CD4-positive, alpha-beta T cell treated with Interleukin-15 for 4 hours (primary cell): ENCODE measurements around the gene OR51E2.
"Not testable (repeated sequence)": the region's sequence is repeated elsewhere in the genome, so short reads cannot be mapped to it uniquely, and the experiment has no call there.

Experiments
- DNase-seq: peaks from one replicate; pipeline ENCODE4 v3.0.0-alpha.2; 2020; ENCODE audit warnings: low spot score

OR51E2 gene, protein sequence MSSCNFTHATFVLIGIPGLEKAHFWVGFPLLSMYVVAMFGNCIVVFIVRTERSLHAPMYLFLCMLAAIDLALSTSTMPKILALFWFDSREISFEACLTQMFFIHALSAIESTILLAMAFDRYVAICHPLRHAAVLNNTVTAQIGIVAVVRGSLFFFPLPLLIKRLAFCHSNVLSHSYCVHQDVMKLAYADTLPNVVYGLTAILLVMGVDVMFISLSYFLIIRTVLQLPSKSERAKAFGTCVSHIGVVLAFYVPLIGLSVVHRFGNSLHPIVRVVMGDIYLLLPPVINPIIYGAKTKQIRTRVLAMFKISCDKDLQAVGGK

DNA sequence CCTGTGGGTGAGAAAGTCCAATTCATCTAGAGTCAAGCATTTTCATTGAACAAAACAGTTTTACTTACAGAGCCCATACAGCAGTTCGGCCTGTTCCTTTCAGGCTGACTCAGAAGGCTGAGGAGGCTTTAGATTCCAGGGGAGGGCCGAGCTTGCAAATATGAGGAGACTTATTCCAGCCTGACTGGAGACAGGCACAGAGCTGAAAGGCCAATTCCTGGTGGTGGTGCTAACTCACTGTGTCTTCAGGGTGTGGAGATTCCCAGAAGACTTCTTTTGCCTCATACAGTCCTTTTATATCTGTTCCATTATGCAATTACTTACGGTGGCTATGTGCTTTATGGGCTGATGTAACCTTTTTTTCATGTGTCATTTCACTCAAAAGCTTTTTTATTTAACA, at the start of gene OR51E2:
Gene OR51E2, minus strand, starts transcription at position 269 of the 400 bp plus-strand sequence. CDS start 15,142 bp downstream, outside the sequence.
- DNase-seq = no peak

DNA sequence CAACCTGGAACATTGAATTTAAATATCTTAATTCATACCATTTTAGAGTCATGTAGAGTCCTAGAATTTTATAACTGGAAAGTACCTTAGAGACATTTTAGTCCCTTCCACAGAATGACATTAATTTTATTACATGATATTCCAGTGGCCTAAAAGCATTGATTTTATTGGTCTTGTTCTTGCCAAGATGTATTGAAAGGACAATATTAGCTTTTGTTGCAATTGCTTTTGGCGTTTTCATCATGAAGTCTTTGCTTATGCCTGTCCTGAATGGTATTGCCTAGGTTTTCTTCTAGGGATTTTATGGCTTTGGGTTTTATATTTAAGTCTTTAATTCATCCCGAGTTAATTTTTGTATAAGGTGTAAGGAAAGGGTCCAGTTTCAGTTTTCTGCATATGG, 43.1 kb upstream of the OR51E2 start:
- no peak for DNase-seq

DNA sequence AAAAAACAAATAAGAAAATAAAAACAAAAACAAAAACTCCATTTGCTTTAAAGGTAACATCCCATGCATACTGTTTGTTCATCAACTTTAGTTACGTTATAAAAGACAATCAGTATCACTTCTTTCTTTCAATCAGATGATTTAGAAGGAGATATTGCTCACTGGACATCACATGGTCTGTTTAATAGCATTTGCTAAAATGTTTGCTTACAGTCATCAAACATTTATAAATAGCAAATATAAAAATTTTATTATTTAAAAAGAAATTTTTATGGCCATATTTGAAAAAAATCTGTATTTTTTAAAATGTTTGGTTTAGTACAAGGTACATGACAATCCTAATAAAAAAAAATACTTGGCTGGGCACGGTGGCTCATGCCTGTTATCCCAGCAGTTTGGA, 29.5 kb upstream of the OR51E2 start:
- DNase-seq = no peak

DNA sequence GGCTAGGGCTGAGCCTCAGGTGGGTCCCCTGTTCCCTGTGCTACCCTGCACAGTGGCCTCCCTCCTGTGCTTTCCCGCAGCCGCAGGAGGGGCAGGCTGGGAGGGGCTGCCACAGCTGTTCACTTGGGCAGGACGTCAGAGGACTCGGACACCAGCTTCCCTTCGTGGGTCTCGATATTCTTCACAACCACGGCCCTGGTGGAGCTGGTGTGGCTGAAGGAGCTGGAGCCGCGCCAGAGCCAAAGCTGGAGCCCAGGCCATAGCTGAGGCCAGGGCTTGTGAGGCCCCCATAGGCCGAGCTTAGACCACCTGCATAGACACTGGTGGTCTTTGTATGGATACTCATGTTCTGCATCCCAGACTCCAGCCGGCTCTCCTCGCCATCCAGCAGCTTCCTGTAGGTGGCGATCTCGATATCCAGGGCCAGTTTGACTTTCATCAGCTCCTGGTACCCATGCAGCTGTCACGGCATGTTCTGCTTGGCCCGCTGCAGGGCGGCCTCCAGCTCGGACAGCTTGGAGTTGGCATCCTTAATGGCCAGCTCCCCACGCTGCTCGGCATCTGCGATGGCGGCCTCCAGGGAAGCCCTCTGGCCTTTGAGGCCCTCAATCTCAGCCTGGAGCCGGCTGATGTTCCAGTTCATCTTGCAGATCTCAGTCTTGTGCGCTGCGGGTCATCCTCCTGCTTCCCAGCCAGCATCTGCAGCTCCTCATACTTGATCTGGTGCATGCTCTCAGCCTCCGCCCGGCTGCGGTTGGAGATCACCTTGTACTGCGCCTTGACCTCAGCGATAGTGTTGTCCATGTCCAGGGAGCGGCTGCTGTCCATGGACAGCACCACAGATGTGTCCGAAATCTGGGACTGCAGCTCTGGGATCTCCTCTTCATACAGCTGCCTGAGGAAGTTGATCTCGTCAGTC, 25.2 kb upstream of the OR51E2 start:
- DNase-seq = not testable (repeated sequence)

DNA sequence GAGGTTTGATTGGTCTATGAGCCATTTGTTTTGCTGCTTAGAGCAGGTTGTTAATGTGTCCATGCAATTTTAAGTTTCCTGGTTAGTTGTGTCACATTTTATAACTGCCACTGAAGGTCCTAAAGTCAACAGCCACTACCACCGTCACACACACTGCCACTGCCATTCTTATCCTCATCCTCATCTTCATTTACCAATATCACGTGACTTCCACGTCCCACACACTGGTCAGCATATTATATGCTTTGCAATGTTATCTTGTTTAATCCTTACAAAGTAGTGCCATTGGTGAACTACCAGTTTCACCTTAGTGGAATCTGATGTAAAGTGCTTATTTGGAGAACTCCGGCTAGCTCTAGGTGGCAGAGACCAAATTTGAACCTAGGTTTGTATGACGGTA, 16.6 kb upstream of the OR51E2 start:
- DNase-seq = no peak

DNA sequence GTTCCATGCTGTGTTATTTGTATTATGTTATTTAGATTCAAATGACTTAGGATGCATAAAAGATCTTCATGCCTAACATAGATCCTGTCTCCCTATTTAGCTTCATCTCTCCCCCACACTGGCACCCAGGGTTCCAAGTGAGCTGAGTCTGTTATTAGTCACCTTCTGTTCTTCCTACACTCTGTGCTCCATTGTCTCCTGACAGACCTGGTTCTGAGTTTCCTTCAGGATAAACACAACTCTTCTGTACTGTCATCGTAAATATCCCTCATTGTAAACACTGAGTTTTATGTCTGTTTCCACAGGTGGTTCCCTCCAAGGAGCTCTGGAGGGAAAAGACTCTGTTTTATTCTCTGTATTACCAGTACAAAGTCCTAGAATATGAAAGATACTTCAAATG, 15.6 kb upstream of the OR51E2 start:
- DNase-seq = no peak

DNA sequence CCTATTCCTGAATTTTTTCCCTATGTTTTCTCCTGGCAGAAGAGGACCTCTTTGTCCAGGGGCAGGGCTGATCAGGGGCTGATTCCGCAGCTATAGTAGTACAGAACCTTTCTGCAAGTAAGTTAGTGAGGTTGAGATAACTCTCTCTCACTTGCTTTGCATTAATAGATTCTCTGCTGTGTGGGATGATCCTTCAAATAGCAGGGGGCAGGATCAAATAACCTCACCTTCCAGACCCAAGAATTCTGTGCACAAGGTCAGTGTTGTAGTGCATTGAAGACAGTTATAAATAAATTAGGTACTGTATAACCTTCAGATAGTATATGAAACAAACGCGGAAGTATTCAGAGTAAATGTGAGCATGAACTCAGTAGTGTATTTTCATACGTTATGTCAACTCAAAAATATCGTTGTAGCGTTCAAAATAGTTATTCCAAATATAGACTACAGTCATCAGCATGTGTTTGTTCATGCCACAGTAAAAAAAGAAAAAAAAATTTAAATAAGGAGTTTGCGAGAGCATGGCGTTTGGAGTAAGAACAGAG, 7.2 kb upstream of the OR51E2 start:
- no peak for DNase-seq

DNA sequence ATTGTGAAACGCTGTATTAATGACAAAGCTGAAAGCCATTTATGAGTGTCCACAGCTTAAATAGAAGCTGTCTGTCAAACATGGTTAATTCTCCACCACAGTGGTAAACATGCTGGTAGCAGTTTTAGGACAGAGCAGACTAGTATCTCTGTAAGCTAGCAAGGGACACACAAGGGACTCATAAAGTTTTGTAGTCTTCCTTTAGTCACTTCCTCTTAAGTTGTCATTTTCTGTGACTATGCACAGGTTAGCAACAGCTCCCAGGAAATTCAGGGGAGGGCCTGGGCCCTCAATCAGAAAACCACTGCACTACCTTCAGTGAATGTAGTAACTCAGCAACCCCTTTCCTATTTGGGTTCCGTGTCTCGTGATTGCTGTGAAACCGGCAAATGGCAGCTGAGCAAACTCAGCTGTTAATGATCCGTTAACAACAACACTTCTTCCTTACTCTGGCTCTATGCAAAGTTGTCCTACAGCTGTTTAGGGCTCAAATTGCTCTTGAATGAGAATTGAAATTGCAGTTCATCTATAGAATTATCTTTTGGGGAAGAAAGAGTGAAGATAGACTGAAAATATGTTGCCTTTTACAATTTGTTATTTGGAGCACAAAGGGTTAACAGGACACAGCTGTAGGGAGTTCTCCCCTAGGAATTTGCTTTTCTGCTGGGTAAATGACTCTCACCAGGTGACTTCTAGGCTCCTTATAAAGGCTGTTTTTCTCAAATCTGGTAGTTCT, 6.6 kb upstream of the OR51E2 start, which contains the start of gene MMP26:
Gene MMP26, plus strand, starts transcription at position 731 of the 736 bp plus-strand sequence.
- DNase-seq = no peak

DNA sequence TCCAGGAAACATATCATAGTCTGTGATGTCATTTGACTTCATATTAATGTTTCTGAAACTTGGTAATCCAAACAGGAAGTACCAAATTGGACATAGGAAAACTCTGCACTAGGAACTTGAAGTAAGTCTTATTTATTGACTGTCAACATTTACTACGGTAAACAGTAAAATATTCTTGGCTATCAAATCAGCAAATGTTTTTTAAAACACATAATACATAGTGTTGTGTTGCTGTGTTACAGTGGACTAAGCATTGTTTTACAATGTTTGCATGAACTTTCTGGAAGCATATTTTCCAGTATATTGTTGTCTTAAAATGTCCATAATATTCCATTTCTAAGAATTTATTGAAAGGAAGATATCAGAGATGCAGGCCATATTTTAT, 2.8 kb upstream of the OR51E2 start:
- no peak for DNase-seq

DNA sequence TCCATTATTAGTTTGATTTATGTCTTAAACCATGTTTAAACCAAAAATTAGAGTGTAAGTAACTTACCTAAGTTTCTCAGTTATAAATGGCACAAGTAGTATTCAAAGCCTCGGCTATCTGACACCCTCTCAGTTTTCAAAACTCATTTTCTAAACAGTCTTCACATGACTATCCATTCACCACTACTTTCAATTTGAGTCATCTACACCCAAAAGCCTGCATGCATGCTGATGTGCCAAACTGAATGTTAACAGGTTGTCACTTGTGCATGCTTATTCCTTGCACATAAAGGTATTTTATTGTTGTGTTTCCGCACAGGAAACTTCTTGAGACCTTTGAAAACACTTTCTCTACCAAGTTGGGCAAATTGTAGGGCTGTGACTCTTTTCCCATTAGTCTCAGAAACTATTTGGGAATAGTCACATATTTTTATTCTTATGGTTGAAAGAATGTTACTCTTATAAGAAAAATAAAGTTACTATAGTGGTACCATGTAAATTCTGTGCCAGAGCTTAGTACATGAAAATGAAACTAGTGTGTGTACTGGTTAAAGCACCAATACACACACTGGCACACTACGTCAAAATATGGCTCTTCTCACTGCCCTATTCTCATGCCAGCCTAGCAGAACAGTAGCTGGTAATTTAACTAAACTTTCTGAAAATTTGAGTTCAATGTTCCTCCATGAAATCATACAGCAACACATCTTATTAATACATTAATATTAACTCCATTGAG, 2.2 kb upstream of the OR51E2 start:
- no peak for DNase-seq

DNA sequence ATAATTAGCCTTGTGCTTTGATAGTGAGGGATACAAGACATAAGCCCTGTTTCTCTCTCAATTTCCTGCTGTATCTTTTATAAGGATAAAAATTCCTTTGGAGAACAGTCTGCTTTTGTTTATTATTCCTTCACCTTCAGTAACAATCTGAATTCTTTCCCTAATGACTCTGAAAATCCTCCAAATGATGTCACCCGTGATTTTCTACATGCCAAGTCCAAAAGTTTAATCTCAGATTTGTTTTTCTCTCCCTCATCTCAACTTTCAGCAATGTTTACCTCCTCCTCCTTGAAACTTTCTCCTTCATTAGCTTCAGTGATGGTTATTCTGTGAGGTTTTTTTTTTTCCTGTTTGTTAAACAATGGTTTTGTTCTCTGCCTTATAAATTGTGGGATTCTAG, 2.2 kb downstream of the OR51E2 start:
- DNase-seq = no peak

DNA sequence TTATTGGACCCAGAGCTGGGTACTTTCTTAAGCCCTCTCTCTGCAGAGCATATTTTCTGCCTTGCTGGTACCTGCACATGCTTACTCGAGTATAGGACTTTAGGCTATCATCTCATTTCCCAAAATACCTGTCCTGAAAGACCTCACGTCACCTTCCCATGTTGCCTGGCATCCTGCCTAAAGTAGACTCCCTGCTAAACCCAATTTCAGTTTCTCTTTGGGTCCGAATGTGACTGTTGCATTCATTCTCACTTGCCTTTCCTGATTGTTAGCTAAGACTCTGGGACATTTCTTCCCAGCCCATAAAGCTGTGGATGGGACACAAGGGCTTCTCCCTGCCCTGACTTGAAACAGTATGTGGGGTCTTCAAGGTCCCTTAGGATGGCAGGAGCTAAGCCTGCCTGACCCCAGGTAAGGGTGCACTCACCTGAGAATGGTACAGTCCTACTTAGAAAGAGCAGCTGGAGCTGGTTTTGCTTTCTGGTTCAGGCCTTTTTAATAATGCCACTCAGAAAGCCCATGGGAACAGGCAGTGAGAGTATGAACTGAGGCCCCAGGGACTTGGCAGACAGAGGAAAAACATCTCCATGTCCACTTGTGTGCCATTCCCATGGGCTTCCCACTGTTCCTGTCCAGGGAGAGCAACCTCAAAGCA, 12.9 kb downstream of the OR51E2 start:
- no peak for DNase-seq

DNA sequence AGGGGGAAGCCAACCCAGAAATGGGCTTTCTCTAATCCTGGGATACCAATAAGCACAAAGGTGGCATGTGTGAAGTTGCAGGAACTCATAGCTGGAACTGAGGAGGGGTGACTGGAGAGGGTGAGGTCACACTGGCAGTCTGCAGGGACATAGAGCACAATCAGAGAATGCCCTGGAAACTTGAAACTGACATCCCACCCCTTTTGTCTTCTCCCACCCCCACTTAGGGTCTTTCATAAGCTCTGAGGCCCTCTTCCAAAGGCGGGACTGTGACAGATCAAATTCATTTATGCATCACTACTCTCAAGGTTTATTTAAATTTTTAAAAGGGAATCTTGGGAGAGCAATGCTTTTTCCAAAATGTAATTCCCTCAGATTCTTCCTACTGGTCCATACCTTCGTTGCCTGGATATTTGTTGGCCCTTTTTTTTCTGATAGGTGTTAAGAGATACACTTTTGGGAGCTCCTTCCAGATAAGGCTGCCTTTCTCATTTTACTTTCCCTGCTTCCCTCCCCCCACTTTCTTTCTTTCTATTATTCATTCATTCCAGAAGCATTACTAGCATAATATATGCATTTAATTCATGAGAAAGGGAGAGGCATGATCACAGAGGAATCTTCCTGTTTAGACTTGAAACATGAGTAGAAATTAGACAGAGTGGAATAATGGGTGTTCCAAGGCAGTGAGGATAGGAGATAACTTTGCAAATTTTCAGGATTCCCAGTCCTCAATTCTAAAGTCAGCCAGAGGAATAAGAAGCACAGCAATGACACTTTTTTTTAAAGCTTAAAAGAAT, 14.8 kb downstream of the OR51E2 start:
- DNase-seq = no peak

DNA sequence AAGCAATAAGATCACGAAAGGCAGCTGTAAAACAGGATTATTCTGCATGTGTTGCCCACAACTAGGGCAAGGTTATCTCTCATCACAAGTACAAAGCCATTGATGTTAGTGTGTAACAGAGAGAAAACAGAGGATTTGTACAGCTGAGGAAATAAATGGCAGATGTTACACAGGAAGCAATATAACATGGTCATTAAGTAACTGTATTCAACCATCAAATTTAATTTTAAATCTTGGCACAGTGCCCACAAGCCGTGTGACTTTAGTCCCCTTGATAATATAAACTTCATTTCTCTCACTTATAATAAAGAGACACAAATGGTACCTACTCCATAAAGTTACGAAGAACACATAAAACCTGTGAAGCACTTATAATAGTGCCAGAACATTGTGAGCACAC, 17.3 kb downstream of the OR51E2 start:
- DNase-seq = no peak

DNA sequence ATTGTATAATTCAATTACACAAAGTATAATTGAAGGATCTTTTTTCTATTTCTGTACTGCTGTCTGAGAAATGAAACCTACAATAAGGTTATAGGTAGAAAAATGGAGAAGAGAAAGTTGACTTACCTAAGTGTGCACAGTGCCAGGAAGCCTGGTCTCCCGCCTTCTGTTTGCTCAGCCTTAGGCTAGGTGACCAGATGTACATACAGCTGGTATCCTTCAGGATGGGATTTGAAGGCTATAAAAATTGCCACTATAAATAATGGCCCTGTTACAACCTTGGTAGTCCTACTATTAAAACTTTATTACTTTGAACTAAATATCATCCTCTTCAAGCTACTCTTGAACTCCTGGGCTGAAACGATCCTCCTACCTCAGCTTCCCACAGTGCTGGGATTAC, 19.7 kb downstream of the OR51E2 start:
- no peak for DNase-seq

DNA sequence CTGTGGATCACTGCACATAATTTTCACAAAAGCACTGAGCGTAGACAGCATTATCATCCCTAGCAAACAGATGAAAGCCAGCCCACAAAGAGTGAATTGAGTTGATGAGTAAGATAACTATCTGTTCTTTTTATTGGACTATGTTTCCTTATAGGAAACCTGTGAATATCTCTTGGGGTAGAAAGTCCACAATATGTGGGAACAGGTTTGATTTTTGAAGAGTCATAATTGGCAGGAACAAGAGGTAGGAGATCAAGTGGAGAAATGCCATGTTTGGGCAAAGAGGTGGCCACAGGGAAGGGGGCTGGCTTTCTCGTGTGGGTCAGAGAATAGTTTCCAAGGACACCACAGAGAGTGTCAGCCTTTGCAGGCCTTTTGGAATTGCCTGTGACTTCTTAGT, 23.9 kb downstream of the OR51E2 start:
- no peak for DNase-seq

DNA sequence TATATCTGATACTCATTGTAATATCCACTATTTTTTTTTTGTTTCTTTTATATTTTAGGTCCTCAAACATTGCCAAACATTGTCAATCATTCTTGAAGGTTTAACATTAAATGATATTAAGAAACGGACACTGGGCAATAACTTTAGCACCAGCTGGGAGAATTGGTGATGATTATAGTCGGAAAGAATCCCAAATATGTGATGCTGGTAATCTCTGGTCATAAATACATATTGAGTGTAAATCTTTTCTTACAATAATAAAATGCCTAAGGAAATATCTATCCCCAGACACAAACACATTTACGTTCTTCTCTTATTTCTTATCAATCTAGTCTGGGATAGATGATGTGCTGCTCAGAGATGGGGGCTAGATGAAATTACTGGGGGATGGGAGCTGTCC, 25.2 kb downstream of the OR51E2 start:
- DNase-seq = no peak

DNA sequence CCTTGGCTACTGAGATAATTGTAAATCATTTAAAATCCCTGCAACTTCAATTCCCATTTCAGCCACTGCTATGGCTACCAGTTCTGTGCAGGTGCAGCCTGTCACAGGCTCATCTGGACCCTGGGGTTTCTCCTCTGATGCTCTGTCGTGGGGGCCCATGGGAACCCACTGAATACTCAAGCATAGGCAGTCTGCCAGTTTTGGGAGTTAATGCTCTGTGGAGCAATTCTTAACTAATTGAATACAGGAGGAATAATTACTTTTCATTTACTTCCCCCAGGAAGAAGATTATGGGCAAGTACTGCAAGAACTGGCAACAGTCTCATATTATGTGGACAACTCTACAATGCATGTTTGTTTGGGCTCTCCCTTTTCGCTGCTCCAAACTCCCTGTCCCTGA, 25.9 kb downstream of the OR51E2 start:
- DNase-seq = no peak

DNA sequence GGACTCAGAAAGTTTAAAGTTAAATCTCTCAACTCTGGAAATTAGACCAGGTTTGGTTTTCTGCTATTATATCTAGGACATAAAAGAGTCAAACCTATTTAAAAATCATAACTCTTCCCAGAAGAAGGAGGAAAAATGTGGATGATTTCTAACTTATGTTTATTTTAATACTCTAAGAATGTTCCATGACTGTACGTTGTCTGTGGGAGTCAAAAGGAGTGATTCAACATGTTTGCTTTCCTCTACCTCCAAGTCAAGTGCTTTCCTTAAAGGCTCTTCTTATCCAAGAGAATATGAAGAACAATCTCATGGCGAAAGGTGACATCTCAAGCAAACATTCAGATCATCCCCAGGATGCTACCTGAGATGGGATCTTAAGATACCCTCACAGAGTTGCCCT, 32.2 kb downstream of the OR51E2 start:
- no peak for DNase-seq

DNA sequence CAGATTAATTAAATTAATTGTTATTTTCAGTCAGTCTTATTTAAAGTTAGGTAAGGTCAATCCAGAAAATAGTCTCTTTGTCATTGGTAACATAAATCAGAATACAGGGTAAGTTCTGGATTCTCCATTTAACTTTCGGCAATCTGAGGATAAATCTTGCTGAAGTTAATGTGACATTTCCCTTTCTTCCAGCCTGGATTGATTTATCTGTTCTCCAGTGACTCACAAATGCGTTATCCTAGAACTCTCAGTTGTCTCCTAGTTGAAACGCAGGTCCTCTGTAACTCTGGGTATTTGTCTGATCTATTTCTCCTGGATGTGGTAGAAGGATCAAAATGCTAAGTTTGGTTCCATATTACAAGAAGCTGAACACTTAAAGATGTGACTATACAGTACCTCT, 32.9 kb downstream of the OR51E2 start:
- no peak for DNase-seq
